OCI-M2 (cell line): Measurements from ENCODE around the gene IFNB1.

Source experiments
- DNase-seq: peaks from one replicate; lab custom pipeline; 2025; ENCODE audit not compliant: unreplicated experiment; lab: John Stamatoyannopoulos, UW

The IFNB1 gene

GRCh38 chr9:21070906-21071305 is 6.8 kb downstream of the IFNB1 start:
- no peak for DNase-seq

- DNase-seq, result peak; percentile 41
Observed at GRCh38 chr9:21070171-21070571, 7.6 kb downstream of the IFNB1 start.

GRCh38 chr9:21060919-21061561 is 16.7 kb downstream of the IFNB1 start:
- no peak for DNase-seq

GRCh38 chr9:21056931-21057330 is 20.8 kb downstream of the IFNB1 start:
- DNase-seq, result no peak

- DNase-seq, result no peak
Observed at GRCh38 chr9:21053851-21054250, 23.9 kb downstream of the IFNB1 start.

GRCh38 chr9:21047281-21047691 is 30.5 kb downstream of the IFNB1 start:
- DNase-seq, result peak; percentile 84

- no peak for DNase-seq
Observed at GRCh38 chr9:21043841-21044240, 33.9 kb downstream of the IFNB1 start.

- DNase-seq, result no peak
Observed at GRCh38 chr9:21042466-21042865, 35.3 kb downstream of the IFNB1 start.

- DNase-seq, result no peak
Observed at GRCh38 chr9:21039302-21039701, 38.4 kb downstream of the IFNB1 start.

GRCh38 chr9:21037278-21037677 is 40.5 kb downstream of the IFNB1 start:
- DNase-seq, result no peak

GRCh38 chr9:21031808-21032183 is 45.9 kb downstream of the IFNB1 start:
- DNase-seq, result no peak

GRCh38 chr9:21031091-21031807 is 46.5 kb downstream of the IFNB1 start, which contains the start of gene HACD4:
HACD4 (minus strand) TSS chr9:21031640; CDS start chr9:21031590, 50 bp downstream.
- no peak for DNase-seq

GRCh38 chr9:21030389-21031035 is 47.2 kb downstream of the IFNB1 start:
- DNase-seq, result no peak

GRCh38 chr9:21029661-21030060 is 48.1 kb downstream of the IFNB1 start:
- no peak for DNase-seq

GRCh38 chr9:21028466-21028865 is 49.3 kb downstream of the IFNB1 start:
- DNase-seq, result no peak

- DNase-seq, result no peak
Observed at GRCh38 chr9:21027295-21027694, 50.4 kb downstream of the IFNB1 start.
